ENCODE results near the gene ADGRF3.

- no peak for TF ChIP-seq CTCF (IDR thresholded peaks at IDR 0.05)
- no peak for TF ChIP-seq MAX (IDR thresholded peaks at IDR 0.05; ENCODE audit: low read depth)
Measured at GRCh38 chr2:26325851-26326250, 20.7 kb downstream of the ADGRF3 start.

Data from SK-N-SH (cell line).